HS-27A (cell line): Measurements from ENCODE around the gene MTMR10.
A peak's percentile ranks its signal among the peaks of the same experiment; 100 is the strongest.

Experiments used
- DNase-seq: peaks from one replicate; pipeline ENCODE4 v3.0.0-alpha.2; 2012; ENCODE audit warnings: low read depth, missing footprints

The MTMR10 gene

DNA sequence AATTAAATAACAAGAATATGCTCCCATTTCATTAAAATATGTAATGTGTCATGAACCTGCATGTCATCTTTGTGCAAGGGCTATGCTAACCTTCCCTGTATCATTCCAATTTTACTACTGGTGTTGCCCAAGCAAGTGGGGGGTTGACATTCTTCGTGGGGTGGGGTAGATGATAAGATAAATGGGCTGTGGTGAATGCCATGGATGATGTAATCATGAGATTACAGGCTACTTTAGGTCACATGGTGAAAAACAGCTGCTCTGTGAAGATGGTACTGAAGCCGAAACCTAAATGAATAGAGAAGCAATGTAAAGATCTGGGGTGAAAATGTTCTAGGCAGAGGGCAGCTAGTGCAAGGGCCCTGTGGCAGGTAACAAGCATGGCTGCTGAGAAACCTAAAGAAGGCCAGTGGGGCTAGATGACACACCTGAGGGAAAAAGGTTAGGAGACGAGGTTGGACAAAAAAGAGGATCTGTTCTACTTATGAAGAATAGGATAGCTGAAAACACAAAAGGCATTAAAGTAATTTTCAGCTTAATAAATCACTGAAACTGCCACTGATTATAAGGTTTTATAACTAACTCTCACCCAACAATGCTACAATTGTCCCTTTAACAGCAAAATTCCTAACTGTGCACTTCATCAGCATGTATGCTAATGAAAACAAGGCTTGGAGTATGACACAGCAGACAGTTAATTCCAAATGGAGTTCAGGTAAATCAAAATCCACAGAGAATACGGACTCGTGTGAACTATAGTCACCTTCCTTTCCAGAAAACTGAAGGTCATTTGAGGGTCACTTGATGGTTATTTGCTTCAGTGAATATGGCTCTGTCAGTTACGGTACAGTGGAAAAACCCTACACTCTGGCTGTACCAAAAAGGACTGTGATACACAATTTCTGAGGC is 35.0 kb downstream of the MTMR10 start:
- DNase-seq: peak; percentile 14

DNA sequence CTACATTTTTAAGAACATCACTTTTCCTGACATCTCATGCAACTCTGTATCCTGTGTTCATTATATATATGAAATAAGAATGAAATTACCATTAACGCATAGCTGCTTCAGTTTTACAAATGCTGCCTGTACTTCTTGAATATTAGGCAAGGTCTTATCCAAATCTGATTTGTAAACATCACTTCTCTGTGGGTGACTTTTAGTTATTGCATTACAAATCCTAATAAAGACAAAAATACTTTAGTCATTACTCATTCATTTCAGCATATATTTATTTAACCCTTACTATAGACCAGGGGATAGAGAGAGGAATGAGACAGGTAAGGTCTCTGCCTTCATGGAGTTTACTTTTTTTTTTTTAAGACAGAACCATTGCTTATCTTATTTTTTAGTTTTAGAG is 36.8 kb downstream of the MTMR10 start:
- no peak for DNase-seq

DNA sequence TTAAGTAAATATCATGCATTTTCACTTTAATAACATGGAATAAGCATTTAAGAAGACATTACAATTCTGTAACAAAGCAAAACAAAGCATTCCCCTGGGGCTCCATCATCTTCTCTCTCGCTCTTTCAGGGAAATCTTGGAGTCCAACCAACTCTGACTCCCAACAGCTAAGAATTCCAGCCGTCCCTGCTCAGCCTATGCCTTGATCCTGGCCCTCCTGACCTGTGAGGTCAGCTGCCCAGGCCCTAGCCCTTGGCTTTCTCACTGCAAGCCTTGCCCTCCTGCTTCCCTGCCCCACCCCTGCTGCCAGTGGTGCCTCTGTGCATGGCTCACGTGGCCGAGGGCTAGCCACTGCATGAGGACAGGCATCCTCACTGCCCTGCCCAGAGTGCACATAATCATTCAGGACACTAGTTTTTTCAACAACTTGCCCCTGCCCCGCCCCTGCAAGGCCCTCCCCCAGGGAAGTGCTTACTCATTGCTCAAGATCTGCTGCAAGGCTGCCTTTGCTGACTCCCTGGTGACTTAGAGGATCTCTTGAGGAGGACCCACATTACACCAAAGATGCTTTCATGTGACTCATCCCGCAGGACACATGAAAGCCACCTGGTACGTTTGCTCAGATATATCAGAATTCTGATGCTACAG is 37.6 kb downstream of the MTMR10 start:
- peak; percentile 76 for DNase-seq

DNA sequence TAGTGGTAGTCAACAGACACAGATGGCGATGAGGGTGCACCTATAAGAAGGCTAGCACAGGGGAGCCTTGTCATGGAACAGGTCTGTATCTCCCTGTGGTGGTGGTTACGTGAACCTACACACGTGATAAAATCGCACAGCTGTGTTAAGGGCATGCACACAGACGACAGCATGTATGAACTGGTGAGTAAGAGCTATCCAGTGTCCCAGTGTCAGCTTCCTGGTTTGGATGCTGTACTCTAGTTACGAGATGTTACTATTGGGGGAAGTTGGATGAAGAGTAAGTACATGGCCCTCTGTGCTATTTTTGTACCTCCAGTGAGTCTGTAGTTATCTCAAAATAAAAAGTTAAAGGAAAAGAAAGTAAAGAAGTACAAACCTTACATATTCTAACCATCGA is 38.2 kb downstream of the MTMR10 start:
- DNase-seq: no peak

DNA sequence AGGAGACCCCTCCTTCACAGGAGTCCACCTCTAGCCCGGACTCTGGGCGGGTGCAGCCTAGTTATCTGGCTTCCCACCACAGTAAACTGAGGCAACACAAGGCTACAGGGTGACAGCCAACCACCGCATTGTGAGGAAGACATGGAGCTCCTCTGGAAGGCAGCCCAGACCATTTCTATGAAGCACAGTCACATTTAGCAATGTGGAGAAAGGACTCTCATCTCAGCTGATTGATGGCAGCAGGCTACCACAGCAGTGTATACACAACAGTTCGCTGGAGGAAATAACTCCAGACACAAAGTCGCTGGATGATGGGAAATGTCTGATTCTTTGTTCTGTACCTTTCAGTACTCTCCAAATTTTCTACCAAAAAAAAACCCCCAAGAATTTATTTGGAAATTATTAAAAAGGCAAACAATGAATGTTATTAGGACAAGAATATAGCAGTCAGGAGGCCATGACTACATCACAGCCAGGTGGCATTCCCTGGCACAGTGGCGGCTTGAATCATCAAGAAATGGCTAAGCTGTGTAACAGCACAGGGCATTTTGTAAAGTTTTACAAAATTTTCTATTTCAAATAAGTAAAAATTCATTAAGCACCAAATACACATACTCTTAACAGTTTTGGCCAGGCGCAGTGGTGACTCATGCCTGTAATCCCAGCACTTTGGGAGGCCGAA is 47.6 kb downstream of the MTMR10 start:
- no peak for DNase-seq

DNA sequence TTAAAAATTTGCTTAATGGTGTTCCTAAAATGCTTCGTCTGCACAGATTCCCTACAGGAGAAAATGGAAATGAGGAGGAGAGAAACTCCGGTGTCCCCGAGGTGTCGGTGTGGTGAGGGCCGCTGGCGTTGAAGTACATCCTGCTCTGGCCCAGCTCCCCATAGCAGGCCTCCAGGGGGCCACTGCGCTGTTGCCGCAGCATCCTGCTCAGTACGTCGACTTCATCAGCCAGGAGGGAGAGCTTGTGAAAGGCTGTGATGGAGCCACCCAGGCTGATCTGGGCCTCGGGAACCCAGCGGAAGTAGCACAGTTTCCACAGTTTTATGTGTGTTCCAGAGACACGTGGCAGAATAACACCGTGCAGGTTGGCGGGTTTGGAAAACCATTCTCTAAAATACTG is 49.9 kb downstream of the MTMR10 start:
- DNase-seq: no peak

DNA sequence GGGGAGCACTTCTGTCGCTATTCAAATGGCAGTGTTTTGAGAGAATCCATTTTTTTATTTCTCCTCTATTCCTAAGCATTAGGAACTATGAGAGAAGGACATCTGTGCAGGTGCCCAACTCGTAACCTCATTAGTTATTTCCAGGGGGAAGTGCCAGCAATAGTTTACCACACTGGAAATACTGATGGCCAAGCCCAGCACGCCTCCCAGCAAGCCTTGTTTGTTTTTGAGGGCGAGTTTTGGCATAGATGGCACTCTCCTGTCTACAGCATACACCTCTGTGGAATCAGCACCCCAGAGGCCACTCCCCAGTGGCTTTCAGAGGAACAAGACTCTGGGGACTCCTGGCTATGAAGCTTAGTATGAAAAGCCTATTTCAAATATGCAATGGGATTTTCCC is 51.1 kb downstream of the MTMR10 start:
- DNase-seq: no peak

DNA sequence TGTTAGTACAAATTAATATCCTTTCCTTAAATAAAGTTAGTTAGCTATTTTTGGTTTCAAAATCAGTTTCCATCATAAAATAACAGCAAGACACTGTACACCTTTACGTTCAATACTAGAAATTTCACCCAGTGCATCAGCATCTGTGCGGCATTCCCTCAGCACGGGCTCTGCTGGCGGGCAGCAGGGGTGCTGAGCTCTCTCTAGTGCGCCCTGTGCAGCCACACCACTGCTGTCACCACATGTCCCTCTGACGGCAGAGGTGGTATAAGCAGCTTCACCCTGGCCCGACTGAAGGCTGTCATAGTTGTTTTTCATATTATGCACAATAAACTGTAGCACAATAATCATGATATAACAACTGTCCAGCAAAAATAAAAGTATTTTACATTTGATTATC is 52.3 kb downstream of the MTMR10 start:
- DNase-seq: no peak

DNA sequence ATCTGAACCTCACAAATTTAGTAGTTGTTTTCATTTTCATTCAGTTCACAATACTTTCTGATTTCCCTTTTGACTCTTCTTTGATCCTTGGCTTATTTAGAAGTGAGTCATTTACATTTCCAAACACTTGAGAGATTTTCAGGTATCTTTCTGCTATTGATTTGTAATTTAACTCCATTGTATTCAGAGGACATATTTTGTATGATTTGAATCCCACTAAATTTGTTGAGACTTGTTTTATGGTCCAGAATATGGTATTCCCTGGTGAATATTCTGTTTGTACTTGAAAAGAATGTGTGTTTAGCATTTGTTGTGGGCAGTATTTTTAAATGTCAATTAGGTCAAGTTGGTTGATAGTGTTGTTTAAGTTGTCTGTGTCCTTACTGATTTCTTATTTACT is 58.1 kb downstream of the MTMR10 start:
- DNase-seq: no peak

DNA sequence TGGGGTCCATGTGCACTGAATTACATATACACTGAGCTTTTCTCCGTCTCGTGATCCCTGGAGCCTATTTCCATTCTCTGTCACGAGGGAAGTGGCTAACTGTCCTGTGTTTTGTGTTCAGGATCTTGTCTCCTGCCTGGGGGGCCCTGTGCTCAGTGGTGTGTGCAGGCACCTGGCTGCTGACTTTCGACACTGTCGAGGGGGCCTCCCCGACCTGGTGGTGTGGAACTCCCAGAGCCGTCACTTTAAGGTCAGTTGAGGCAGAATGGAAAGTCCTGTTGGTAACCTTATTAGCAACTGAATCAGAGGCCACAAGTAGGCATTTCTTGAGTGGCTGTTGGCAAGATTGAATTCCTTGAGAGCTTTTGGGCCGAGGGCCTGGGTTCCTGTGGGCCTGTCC is 61.0 kb downstream of the MTMR10 start:
- no peak for DNase-seq

DNA sequence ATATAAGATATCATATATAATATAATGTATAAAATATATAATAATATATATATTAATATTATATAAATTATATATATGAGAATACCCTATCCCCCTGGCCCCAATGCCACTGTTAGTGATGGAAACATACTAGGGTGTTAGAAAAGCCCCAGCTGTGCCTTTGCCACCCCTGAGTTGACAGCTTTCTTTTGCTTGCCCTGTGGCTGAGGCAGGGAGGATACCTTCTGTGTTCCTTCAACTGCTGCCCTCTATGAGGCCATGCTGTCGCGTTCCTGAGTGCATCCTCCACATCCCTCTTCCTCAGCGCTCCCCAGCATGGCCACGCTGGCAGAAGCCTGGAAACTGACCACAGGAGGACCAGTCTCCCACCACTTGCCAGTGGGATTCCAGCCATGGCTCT is 61.4 kb downstream of the MTMR10 start:
- no peak for DNase-seq

DNA sequence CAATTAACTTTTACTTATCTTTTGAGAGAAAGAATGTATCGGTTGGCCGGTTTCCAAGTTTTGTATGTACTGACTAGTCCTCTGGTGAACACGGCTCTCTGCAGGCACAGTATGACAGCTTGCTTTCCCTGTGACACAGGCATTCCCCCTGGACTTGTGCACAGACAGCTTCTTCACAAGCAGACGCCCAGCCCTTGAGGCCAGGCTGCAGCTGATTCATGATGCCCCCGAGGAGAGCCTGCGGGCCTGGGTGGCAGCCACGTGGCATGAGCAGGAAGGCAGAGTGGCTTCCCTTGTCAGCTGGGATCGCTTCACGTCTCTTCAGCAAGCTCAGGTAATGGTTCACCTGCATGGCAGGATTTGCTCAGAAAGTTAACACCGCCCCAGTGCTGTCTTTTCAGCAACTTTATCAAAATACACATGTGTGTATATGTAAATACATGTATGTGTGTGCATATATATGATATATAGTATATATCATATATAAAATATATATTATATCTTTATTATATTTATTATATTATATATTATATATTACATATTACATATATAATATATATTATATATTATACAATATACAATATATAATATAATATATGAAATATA is 62.3 kb downstream of the MTMR10 start:
- DNase-seq: no peak

DNA sequence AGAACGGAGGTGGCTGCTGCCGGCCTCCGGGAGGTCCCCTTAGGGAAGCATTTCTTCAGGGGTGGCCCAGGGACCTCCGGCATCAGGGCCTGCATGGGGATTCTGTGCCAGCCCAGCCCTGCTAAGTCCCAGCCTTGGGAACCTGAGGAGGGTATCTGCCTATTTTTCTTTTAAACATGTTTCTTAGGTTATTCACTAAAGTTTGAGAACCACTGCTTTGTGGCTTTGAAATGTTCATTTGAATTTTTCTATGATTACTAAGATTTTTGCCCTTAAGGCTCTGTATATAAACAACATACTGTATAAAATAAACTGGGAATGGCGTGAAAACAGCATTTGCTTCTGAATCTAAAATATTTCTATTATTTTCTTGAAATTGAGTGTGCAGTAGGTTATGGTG is 63.4 kb downstream of the MTMR10 start:
- no peak for DNase-seq

DNA sequence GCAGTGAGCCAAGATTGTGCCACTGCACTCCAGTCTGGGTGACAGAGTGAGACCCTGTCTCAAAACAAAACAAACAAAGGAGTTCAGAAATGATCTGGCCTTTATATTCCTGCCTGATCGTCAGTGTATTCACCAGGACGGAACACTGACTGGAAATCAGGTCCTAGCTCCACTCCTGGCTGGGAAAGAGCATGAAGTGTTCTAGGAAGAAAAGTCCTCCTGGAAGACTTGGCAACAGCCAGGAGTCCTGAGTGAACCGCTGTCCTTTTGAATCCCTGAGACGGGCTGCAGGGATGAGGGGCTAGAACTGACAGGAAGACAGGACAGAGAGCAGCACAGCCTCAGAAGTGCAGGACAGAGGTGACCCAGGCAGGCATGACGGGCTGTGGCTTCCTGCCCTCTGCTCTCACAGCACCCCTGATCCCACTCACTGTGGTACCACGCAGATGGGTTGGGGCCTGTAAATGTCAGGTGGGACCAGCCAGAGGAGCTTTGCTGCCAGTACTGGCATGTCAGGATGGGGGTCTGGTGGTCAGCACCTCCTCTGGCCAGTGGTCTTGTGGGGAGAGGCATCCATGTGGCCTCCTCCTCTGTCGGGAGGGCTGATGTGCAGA is 64.2 kb downstream of the MTMR10 start:
- DNase-seq: no peak

DNA sequence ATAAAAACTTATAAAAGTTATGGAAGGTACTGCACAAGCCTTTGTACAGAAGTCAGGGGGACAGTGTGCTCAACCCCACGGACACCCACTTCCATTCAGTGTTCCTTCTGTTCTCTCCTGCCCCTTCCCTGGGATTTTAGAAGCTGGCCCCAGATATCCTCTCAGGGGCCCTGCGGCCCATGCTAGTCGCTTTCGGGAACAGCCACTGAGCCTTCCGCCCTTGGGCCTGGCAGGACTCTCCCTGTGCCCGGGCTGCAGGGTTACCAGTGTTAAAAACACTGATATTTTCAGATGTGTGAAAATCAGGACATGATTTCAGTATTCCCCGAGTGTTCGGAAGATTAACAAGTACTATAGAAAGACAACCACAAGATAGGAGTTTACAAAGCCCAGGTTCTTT is 65.3 kb downstream of the MTMR10 start:
- DNase-seq: no peak

DNA sequence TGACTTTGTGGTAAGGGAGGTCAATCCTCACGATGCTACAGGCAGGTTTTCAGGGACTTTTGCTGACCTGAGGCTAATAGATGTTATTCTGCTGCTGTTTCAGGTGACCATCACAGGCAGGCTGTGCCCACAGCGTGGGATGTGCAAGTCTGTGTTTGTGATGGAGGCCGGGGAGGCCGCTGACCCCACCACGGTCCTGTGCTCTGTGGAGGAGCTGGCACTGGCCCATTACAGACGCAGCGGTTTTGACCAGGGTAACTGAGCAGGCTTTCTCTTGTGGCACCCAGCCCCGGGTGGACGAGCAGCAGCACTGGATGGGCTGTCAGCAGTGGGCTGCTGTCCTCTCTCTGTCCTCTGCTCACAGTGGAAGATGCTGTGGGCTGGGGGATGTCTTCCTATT is 65.7 kb downstream of the MTMR10 start:
- DNase-seq: no peak

DNA sequence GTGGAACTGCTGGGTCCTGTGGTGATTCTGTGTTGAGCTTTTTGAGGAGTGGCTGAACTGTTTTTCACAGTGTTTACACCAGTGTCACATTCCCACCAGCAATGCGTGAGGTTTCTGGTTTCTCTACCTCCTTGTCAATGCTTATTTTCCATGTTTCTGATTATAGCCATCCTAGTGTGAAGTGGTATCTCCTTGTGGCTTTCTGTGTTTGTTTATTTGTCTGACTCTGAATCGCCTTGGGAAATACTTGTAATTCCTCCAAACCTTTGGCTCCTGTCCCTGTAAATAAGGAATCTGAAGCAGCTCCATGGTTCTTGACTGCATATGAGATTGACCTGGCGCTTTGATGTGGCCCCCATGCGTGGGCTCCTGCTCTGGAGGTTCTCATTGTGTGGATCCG is 67.1 kb downstream of the MTMR10 start:
- DNase-seq: no peak

DNA sequence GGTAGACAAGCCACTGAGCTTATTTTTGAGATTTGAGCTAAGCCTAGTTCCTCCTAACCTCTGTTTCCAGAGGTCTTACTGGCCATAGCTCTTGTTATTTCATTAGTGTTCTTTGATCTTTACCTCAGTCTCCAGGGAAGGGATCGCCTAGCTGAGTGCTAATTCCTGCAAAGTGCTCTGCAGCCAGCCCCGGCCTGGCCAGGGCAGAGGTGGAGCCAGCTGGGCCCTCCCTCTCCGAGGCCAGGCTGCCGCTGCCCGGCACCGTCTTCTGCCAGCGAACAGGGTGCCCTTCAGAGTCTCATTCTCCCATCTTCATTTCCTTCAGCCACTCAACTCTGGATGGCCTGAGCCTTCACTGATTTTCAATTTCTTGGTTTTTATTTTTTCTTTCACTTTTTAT is 68.0 kb downstream of the MTMR10 start:
- DNase-seq: no peak

DNA sequence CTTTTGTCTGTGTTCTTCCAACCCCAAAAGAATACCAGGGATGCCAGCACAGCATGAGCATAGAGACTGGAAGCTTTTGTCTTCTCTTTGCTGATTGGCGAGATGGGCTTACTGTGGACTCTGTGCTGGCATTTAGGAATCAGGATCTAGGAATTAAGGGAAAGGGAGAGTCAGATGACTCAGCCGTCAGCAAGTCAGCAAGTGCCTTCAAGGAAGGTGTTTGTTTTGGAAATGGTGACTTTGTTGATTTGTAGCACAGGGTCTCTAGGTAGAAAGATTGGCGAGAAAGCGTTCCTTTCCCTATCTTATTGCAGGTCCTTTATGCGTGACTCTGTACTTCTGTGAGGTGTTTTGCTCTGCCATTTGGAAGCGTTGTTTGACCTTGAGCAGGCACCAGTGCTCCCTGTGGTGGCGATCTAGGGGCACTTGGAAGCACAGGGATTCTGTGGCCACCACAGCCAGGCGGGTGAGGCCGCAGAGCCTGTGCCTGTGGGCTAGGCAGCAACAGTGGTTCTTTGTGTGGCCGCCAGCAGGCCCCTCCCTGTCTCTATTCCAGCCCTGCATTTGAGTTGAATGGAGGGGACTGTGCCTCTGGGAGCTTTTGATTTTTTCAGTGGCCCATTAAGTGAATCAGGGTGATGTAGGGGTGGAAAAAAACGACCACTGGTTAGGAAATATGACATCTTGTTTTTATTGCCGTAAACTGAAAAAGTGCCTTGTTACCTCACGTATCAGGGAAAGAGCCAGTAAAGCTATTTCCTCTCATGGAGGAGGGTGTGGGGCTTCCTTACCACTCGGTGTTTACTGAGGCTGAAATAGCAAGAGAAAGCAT is 68.7 kb downstream of the MTMR10 start:
- no peak for DNase-seq

DNA sequence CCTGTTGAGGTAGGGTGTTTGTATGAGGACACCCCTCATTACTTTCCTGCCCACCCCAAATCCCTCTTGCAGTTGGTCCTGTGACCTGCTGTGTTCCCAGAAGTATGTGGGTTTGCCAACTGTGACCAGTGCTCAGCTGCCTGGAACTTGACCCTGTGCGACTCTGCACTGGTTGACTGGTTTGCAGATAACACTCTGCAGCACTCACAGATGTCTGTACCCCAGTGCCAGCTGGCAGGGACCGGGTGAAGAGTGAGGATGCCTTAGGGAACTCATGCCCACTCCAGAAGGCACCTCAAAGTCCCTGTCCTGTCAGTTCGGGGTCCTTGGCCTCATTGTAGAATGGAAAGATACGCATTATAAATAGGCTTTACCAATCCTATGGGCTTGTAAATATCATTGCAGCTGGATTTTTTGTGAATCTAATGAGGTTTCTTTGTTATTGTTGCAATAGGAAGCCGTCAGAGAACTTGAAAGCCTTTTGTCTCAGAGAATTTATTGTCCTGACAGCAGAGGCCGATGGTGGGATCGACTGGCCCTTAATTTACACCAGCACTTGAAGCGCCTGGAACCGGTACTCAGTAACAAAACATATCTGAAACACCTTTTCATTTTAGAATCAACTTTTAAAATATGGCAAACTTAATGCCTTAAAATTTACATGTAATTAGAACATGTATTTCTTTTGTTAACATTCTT is 69.5 kb downstream of the MTMR10 start:
- no peak for DNase-seq

DNA sequence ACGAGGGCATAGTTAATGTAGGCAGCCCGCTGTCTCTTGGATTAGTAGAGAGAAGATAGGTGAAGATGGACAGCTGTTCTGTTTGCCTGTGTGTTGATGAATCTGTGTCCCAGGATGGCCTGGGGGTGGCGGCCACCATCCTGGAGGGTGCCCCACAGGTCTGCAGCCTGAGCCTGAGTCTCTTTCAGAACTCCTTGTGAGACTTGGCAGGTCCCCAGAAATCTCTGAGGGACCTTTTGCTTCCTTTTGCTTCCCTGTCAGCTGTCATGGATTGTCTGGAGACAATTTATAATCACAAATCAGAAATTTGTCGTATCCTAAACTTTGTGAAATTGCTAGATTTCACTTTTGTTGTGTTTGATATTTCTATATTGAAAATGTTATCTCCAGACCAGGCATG is 70.3 kb downstream of the MTMR10 start:
- DNase-seq: no peak
